SK-N-SH (cell line): ENCODE results near the gene TMEM140.

Experiments used
- ELF1 ChIP-seq: IDR thresholded peaks from 2 replicates; pipeline ENCODE4 v1.4.0; 2012
- EZH2phosphoT487 ChIP-seq: fragments of 200-600 bp; sonication (generic); IDR thresholded peaks from 2 replicates; pipeline ENCODE4 v1.6.1; 2017; ENCODE audit warnings: low read depth, mixed run types, mild to moderate bottlenecking, antibody characterized with exemption, moderate library complexity, borderline replicate concordance
- FOSL2 ChIP-seq: IDR thresholded peaks from 2 replicates; pipeline ENCODE4 v1.4.0; 2012; ENCODE audit warnings: low read depth, mild to moderate bottlenecking, moderate library complexity, borderline replicate concordance
- JUND ChIP-seq: IDR thresholded peaks from 2 replicates; pipeline ENCODE4 v1.4.0; 2012
- POLR2AphosphoS5 ChIP-seq: IDR thresholded peaks from 2 replicates; pipeline ENCODE4 v1.6.1; 2012; ENCODE audit warnings: low read depth, low read length
- RCOR1 ChIP-seq: fragments of 150-350 bp; IDR thresholded peaks from 2 replicates; pipeline ENCODE4 v1.6.1; 2017; ENCODE audit warnings: antibody characterized with exemption, low read length
- REST ChIP-seq: IDR thresholded peaks from 2 replicates; pipeline ENCODE4 v1.6.1; 2012; ENCODE audit warnings: mild to moderate bottlenecking, low read depth, low read length, moderate library complexity
- TEAD4 ChIP-seq: IDR thresholded peaks from 2 replicates; pipeline ENCODE4 v1.4.0; 2012; ENCODE audit warnings: mild to moderate bottlenecking, borderline replicate concordance; ENCODE audit not compliant: insufficient read depth
- USF2 ChIP-seq: fragments of 150-350 bp; IDR thresholded peaks from 2 replicates; pipeline ENCODE4 v1.6.1; 2017; ENCODE audit warnings: antibody characterized with exemption, low read length, low read depth, borderline replicate concordance
- TF ChIP-seq, protein P1 (sequence below): fragments of 200-600 bp; sonication (generic); IDR thresholded peaks from 2 replicates; pipeline ENCODE4 v1.6.1; 2017; ENCODE audit warnings: antibody characterized with exemption, mild to moderate bottlenecking, moderate library complexity
- TF ChIP-seq, protein P2 (sequence below): IDR thresholded peaks from 2 replicates; pipeline ENCODE4 v1.4.0; 2012; ENCODE audit warnings: low read depth

DNA sequence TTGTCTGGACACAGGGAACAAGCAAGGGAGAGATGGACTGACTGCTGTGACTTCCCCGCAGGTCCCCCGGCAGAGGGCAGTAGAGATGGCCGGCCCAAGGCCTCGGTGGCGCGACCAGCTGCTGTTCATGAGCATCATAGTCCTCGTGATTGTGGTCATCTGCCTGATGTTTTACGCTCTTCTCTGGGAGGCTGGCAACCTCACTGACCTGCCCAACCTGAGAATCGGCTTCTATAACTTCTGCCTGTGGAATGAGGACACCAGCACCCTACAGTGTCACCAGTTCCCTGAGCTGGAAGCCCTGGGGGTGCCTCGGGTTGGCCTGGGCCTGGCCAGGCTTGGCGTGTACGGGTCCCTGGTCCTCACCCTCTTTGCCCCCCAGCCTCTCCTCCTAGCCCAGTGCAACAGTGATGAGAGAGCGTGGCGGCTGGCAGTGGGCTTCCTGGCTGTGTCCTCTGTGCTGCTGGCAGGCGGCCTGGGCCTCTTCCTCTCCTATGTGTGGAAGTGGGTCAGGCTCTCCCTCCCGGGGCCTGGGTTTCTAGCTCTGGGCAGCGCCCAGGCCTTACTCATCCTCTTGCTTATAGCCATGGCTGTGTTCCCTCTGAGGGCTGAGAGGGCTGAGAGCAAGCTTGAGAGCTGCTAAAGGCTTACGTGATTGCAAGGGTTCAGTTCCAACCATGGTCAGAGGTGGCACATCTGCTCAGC lies 16.6 kb downstream of the TMEM140 start:
- TF ChIP-seq, protein P1, sequence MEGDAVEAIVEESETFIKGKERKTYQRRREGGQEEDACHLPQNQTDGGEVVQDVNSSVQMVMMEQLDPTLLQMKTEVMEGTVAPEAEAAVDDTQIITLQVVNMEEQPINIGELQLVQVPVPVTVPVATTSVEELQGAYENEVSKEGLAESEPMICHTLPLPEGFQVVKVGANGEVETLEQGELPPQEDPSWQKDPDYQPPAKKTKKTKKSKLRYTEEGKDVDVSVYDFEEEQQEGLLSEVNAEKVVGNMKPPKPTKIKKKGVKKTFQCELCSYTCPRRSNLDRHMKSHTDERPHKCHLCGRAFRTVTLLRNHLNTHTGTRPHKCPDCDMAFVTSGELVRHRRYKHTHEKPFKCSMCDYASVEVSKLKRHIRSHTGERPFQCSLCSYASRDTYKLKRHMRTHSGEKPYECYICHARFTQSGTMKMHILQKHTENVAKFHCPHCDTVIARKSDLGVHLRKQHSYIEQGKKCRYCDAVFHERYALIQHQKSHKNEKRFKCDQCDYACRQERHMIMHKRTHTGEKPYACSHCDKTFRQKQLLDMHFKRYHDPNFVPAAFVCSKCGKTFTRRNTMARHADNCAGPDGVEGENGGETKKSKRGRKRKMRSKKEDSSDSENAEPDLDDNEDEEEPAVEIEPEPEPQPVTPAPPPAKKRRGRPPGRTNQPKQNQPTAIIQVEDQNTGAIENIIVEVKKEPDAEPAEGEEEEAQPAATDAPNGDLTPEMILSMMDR: no peak
- no peak for TF ChIP-seq RCOR1
- TF ChIP-seq JUND: no peak
- TF ChIP-seq FOSL2: no peak
- no peak for TF ChIP-seq ELF1
- TF ChIP-seq POLR2AphosphoS5: peak; percentile 9; the same call in 1 of the 2 replicates
- no peak for TF ChIP-seq EZH2phosphoT487
- no peak for TF ChIP-seq TEAD4
- no peak for TF ChIP-seq USF2
- no peak for TF ChIP-seq REST
- TF ChIP-seq, protein P2, sequence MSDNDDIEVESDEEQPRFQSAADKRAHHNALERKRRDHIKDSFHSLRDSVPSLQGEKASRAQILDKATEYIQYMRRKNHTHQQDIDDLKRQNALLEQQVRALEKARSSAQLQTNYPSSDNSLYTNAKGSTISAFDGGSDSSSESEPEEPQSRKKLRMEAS: no peak
